Hematopoietic multipotent progenitor cell treated with erythropoietin and hydrocortisone succinate and interleukin-3 and kit ligand, for 8 days (in vitro differentiated cells): Measurements from ENCODE around the gene ABCA5.
A peak's percentile ranks its signal among the peaks of the same experiment; 100 is the strongest.

Experiments
- DNase-seq: peaks from one replicate; pipeline ENCODE4 v3.0.0-alpha.2; 2015

The ABCA5 gene

GRCh38 chr17:69250641-69251040 is 76.3 kb downstream of the ABCA5 start:
- DNase-seq: no peak

- peak; percentile 72 for DNase-seq
Observed at GRCh38 chr17:69246726-69247375, 80.1 kb downstream of the ABCA5 start.

GRCh38 chr17:69246202-69246601 is 80.7 kb downstream of the ABCA5 start:
- DNase-seq: no peak

GRCh38 chr17:69245617-69246016 is 81.3 kb downstream of the ABCA5 start:
- DNase-seq: no peak

GRCh38 chr17:69239611-69240600 is 87.0 kb downstream of the ABCA5 start:
- DNase-seq: no peak

GRCh38 chr17:69236946-69237345 is 90.0 kb downstream of the ABCA5 start:
- DNase-seq: no peak

- no peak for DNase-seq
Observed at GRCh38 chr17:69236464-69236863, 90.5 kb downstream of the ABCA5 start.

- peak; percentile 88 for DNase-seq
Observed at GRCh38 chr17:69235338-69236058, 91.4 kb downstream of the ABCA5 start.

- DNase-seq: no peak
Observed at GRCh38 chr17:69232650-69233049, 94.3 kb downstream of the ABCA5 start.

- DNase-seq: no peak
Observed at GRCh38 chr17:69231521-69231920, 95.4 kb downstream of the ABCA5 start.

- DNase-seq: no peak
Observed at GRCh38 chr17:69230939-69231338, 96.0 kb downstream of the ABCA5 start.

GRCh38 chr17:69228576-69228975 is 98.4 kb downstream of the ABCA5 start, which contains the start of gene ABCA10:
ABCA10 (minus strand) TSS chr17:69228824; CDS start chr17:69225358, 3,466 bp downstream.
- DNase-seq: no peak

- DNase-seq: no peak
Observed at GRCh38 chr17:69228018-69228417, 98.9 kb downstream of the ABCA5 start.

GRCh38 chr17:69227541-69227940 is 99.4 kb downstream of the ABCA5 start:
- peak; percentile 11 for DNase-seq

- DNase-seq: no peak
Observed at GRCh38 chr17:69223809-69224208, 103.1 kb downstream of the ABCA5 start.

- DNase-seq: no peak
Observed at GRCh38 chr17:69222707-69223258, 104.2 kb downstream of the ABCA5 start.

GRCh38 chr17:69220098-69220497 is 106.8 kb downstream of the ABCA5 start:
- no peak for DNase-seq

GRCh38 chr17:69218986-69219385 is 107.9 kb downstream of the ABCA5 start:
- DNase-seq: no peak

GRCh38 chr17:69213059-69213813 is 113.7 kb downstream of the ABCA5 start:
- no peak for DNase-seq

- no peak for DNase-seq
Observed at GRCh38 chr17:69208640-69209039, 118.3 kb downstream of the ABCA5 start.

- DNase-seq: no peak
Observed at GRCh38 chr17:69207151-69207550, 119.8 kb downstream of the ABCA5 start.

- DNase-seq: no peak
Observed at GRCh38 chr17:69198238-69198637, 128.7 kb downstream of the ABCA5 start.
